SK-N-SH treated with all-trans-retinoic acid at 6 μM for 48 hours (cell line): ENCODE measurements around the gene SMIM27.

ENCODE experiments used
- ARNTL ChIP-seq: fragments of 450-650 bp; formaldehyde crosslinking; IDR thresholded peaks from 2 replicates; pipeline ENCODE4 v1.5.0; 2020; ENCODE audit warnings: low read depth, mild to moderate bottlenecking, moderate library complexity, borderline replicate concordance
- CSDC2 ChIP-seq: fragments of 250-450 bp; sonication (Bioruptor Pico); IDR thresholded peaks from 2 replicates; pipeline ENCODE4 v1.5.0; 2020; ENCODE audit warnings: mild to moderate bottlenecking, moderate library complexity
- GLIS3 ChIP-seq: fragments of 250-450 bp; sonication (Bioruptor Pico); IDR thresholded peaks from 2 replicates; pipeline ENCODE4 v1.5.0; 2020; ENCODE audit warnings: mild to moderate bottlenecking, moderate library complexity
- OSR1 ChIP-seq: fragments of 250-450 bp; sonication (Bioruptor Pico); IDR thresholded peaks from 2 replicates; pipeline ENCODE4 v1.8.0; 2022; ENCODE audit warnings: moderate library complexity, mild to moderate bottlenecking, inconsistent platforms
- PATZ1 ChIP-seq: fragments of 250-450 bp; sonication (Bioruptor Pico); IDR thresholded peaks from 2 replicates; pipeline ENCODE4 v1.8.0; 2020; ENCODE audit warnings: mild to moderate bottlenecking, moderate library complexity, borderline replicate concordance
- PPARA ChIP-seq: fragments of 250-450 bp; sonication (Bioruptor Pico); IDR thresholded peaks from 2 replicates; pipeline ENCODE4 v1.5.0; 2020; ENCODE audit warnings: mild to moderate bottlenecking, borderline replicate concordance
- RARB ChIP-seq: fragments of 250-450 bp; sonication (Bioruptor Pico); IDR thresholded peaks from 2 replicates; pipeline ENCODE4 v1.8.0; 2021; ENCODE audit warnings: mild to moderate bottlenecking, moderate library complexity
- ZFP3 ChIP-seq: fragments of 250-450 bp; sonication (Bioruptor Pico); IDR thresholded peaks from 2 replicates; pipeline ENCODE4 v1.5.0; 2020; ENCODE audit warnings: mild to moderate bottlenecking, moderate library complexity
- ZFP30 ChIP-seq: fragments of 450-650 bp; formaldehyde crosslinking; IDR thresholded peaks from 2 replicates; pipeline ENCODE4 v1.5.0; 2022; ENCODE audit warnings: mild to moderate bottlenecking, moderate library complexity
- ZNF565 ChIP-seq: fragments of 450-650 bp; formaldehyde crosslinking; conservative IDR thresholded peaks from 2 replicates; pipeline ENCODE4 v1.5.0; 2020; ENCODE audit warnings: low read depth, mild to moderate bottlenecking, moderate library complexity
- ZNF70 ChIP-seq: fragments of 450-650 bp; formaldehyde crosslinking; IDR thresholded peaks from 2 replicates; pipeline ENCODE4 v1.5.0; 2020; ENCODE audit warnings: mild to moderate bottlenecking, moderate library complexity
- ZNF8 ChIP-seq: fragments of 450-650 bp; formaldehyde crosslinking; IDR thresholded peaks from 2 replicates; pipeline ENCODE4 v1.5.0; 2020; ENCODE audit warnings: mild to moderate bottlenecking, moderate library complexity
- TF ChIP-seq, protein P1 (sequence below): fragments of 250-450 bp; sonication (Bioruptor Pico); IDR thresholded peaks from 2 replicates; pipeline ENCODE4 v1.8.0; 2021; ENCODE audit warnings: low read depth, mild to moderate bottlenecking, moderate library complexity, borderline replicate concordance

DNA sequence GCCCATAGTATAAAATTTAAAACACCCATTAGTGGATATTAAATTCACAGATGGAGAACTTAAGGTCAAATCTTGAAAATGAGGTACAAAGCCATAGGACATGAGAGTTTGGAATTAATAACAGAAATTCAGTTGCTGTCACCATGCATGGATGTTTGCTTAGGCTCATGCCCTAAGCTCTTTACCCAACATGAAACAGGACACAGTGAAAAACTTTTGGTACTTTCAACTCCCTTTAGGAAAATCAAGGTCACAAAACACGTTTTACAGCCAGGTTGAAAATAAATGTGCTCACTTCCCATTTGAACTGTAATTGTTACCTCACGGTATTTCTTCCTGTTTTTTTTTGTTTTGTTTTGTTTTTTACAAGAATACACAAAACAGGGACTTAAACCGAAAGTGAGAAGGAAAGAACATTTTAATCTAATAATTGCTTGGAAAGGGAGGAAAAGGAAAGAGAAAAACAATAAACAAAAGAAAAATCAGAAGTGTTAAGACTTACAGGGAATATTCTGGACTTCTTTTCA, 6.3 kb downstream of the SMIM27 start:
- TF ChIP-seq RARB (CRISPR knock-in tag) (no peak), ARNTL (CRISPR knock-in tag) (no peak), ZNF565 (no peak), OSR1 (CRISPR knock-in tag) (no peak), CSDC2 (CRISPR knock-in tag) (no peak), ZNF70 (CRISPR knock-in tag) (no peak), ZFP30 (CRISPR knock-in tag) (no peak), ZFP3 (CRISPR knock-in tag) (no peak), ZNF8 (no peak), PATZ1 (CRISPR knock-in tag) (no peak), PPARA (no peak), GLIS3 (no peak)
- TF ChIP-seq, protein P1, sequence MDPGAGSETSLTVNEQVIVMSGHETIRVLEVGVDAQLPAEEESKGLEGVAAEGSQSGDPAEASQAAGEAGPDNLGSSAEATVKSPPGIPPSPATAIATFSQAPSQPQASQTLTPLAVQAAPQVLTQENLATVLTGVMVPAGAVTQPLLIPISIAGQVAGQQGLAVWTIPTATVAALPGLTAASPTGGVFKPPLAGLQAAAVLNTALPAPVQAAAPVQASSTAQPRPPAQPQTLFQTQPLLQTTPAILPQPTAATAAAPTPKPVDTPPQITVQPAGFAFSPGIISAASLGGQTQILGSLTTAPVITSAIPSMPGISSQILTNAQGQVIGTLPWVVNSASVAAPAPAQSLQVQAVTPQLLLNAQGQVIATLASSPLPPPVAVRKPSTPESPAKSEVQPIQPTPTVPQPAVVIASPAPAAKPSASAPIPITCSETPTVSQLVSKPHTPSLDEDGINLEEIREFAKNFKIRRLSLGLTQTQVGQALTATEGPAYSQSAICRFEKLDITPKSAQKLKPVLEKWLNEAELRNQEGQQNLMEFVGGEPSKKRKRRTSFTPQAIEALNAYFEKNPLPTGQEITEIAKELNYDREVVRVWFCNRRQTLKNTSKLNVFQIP (CRISPR knock-in tag): no peak
